GM13977 (cell line): ENCODE measurements around the gene LHFPL2.
"Not testable (repeated sequence)": the region's sequence is repeated elsewhere in the genome, so short reads cannot be mapped to it uniquely, and the experiment has no call there.

Experiments
- DNase-seq: peaks from one replicate; pipeline ENCODE4 v3.0.0; 2012; ENCODE audit warnings: low spot score
- in situ Hi-C: fragments of 300-500 bp; cut with MboI; formaldehyde crosslinking; loops from one replicate; pipeline ENCODE4 v1.12.0; 2022; ENCODE audit warnings: low sequenced_read_pairs, low pct_unique_long_range_greater_than_20kb, mixed read lengths, inconsistent platforms; ENCODE audit not compliant: unreplicated experiment
- TF ChIP-seq, protein P1 (sequence below): IDR thresholded peaks from 2 replicates; pipeline ENCODE4 v1.5.1; 2012; ENCODE audit warnings: mild to moderate bottlenecking, control low read depth; ENCODE audit not compliant: insufficient read depth; ENCODE audit errors: extremely low read depth, missing control alignments

The LHFPL2 gene

DNA sequence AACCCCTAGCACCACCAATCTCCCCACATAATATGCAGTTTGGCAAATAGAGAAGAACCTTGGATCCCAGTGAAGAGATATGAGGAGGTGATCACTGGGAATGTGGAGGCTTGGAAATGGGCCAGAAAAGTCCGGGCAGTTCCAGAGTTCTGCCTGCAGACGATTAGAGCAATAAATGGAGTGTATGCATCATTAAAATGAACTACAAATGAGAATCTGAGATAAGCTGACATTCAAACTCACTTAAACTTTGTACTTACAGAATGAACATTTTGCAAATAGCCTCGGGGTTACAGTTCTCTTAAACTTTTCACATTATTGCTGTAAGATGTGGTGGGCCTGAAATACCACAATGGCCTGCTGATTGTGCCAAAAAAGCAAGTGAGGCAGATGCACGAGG lies 23.0 kb upstream of the LHFPL2 start:
- no peak for DNase-seq
- in situ Hi-C loops: no loop called here
- TF ChIP-seq, protein P1, sequence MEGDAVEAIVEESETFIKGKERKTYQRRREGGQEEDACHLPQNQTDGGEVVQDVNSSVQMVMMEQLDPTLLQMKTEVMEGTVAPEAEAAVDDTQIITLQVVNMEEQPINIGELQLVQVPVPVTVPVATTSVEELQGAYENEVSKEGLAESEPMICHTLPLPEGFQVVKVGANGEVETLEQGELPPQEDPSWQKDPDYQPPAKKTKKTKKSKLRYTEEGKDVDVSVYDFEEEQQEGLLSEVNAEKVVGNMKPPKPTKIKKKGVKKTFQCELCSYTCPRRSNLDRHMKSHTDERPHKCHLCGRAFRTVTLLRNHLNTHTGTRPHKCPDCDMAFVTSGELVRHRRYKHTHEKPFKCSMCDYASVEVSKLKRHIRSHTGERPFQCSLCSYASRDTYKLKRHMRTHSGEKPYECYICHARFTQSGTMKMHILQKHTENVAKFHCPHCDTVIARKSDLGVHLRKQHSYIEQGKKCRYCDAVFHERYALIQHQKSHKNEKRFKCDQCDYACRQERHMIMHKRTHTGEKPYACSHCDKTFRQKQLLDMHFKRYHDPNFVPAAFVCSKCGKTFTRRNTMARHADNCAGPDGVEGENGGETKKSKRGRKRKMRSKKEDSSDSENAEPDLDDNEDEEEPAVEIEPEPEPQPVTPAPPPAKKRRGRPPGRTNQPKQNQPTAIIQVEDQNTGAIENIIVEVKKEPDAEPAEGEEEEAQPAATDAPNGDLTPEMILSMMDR: no peak

DNA sequence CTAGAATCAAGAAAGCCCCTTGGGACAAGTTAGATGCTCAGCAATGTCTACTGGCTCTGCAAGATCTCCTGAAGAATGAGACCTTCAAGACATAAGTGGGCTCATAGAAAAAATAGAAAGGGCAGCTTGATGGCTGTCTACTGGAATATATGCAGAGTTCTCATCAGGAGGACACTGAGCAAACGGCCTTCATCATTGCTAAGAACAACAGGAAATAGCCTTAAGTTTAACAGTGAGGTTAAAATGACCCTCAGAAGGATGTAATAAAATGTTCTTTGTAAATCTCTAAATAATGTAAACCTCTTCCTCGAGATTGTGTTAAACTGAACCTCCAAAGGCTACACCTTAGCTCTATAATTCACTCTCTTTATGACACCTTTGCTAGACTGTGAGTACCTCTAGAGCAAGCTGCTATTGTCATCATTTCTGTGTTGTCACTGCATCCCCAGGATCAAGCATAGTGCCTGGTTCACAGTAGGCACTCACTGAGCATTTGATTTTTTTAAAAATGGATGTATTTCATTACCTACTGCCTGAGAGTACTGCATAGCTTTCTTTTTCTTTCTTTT lies 22.2 kb upstream of the LHFPL2 start:
- DNase-seq: no peak
- TF ChIP-seq, protein P1: no peak
- in situ Hi-C loops: no loop called here

DNA sequence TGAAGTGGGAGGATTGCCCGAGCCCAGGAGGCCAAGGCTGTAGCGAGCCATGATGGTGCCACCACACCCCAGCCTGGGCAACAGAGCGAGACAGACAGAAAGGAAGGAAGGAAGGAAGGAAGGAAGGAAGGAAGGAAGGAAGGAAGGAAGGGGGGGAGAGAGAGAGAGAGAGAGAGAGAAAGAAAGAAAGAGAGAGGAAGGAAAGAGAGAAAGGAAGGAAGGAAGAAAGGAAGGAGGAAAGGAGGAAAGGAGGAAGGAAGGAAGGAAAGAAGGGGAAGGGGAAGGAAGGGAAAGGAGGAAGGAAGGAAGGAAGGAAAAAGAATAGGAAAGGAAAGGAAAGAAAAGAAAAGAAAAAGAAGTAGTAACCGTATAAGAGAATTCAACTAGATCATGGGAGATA lies 20.8 kb upstream of the LHFPL2 start:
- DNase-seq: no peak
- in situ Hi-C loops: no loop called here
- TF ChIP-seq, protein P1: no peak

DNA sequence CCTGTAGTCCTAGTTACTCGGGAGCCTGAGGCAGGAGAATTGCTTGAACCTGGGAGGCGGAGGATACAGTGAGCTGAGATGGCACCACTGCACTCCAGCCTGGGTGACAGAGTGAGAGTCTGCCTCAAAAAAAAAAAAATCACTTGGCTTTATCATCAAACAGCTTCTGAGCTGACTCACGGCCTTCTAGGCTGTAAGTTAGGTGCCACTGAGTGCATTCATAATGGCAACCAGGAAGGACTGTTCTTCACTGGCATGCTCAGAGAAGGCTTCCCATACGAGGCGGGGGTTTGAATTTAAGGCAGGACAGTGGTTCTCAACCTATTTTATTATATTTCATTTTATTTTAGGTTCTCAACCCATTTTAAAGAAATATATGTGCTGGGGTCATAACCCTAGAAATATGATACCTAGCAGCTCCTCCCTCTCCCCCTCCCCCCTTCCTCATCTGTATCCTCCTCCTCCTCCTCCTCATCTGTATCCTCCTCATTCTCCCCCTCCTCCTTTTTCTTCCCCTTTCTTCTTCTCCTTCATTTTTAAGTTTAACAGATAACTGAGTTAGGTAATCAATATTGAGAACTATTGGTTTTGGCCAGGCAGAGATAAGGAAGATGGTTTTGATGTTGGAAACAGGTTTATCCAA lies 19.0 kb upstream of the LHFPL2 start:
- in situ Hi-C loops: no loop called here
- DNase-seq: no peak
- TF ChIP-seq, protein P1: no peak

DNA sequence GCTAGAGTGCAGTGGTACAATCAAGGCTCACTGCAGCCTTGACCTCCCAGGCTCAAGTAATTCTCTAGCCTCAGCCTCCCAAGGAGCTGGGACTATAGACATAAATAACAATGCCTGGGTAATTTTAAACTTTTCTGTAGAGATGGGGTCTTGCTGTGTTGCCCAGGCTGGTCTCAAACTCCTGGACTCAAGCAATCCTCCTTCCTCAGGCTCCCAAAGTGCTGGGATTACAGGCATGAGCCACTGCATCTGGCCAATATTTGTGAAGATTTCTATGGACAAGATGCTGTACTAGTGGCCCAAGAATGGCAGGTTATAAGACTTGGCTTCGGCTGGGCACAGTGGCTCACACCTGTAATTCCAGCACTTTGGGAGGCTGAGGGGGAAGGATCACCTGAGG lies 18.4 kb upstream of the LHFPL2 start:
- DNase-seq, in situ Hi-C loops: not testable (repeated sequence)

DNA sequence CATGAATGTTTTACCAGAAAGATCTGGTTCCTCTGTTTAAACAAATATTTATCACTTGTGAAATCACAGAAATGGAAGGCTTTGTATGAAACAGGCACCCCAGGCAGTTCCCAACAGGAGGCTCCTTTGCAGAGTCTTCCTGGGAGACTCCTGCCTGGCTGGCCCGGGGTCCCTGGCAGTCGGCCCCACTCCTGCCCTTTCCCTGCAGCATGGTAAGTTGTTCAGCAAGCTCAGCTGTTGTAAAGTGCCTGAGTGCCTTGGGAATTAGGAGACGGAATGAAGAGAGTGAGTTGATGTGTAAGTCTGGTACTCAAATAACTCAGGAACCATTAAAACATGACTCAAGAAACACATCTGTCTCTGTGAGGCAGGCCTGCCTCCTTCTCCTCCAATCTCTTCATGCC lies 17.5 kb upstream of the LHFPL2 start:
- TF ChIP-seq, protein P1: no peak
- DNase-seq: no peak
- in situ Hi-C loops: no loop called here

DNA sequence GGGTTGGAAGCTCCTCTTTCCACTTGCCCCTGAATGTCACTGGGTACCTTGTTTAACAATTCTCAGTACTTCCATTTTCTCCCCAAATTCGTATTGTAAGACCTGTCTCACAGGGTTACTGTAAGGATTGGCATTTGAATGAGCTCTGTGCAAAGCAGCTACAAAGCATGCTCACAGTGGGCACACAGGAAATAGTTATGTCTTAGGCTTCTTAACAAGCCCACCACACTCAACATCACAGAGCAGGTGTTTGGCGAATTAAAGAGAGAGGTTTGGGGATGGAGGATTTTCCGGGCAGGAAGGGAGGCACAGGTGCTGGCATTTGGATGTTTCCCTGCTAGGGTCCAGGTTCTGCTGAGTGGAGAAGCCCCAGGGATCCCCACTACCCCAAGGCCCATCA lies 17.0 kb upstream of the LHFPL2 start:
- TF ChIP-seq, protein P1: no peak
- in situ Hi-C loops: no loop called here

More for the DNA sequence above, 17.0 kb upstream of the LHFPL2 start:
- no peak for DNase-seq
